Measurements from ENCODE around the gene KLHL42. TPM values are rescaled to one million over a fixed set of nuclear protein-coding genes. Genes with fewer than 3 reads are reported as not detected.

KLHL42 gene
- total and polyA plus RNA-seq, 10 of the 15 experiments (the other 5 are each of a cell fraction or from before 2014, with no cell fraction given): 2.1 to 18.2 (median 13.1) TPM

DNA sequence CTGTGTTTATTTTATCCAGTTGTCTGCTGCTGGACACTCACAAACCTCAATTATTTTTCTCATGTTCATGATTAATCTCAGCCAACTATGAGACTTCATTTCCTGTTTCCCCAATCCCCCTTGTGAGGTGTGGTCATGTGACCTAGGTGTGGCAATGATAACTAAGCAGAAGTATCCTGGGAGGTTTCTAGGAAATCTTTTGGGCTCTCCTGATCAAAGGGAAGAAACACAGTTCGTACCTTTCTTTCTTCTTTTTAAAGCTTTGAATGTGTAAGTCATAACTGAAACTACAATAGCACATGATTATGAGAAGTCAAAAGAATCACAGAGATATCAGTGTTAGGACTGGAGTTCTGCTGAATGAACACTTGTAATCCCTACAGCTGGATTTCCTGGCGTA, 34.4 kb downstream of the KLHL42 start (continued):
- no peak for TF ChIP-seq IKZF1 (conservative IDR thresholded peaks at IDR 0.05)
- TF ChIP-seq, protein P1, sequence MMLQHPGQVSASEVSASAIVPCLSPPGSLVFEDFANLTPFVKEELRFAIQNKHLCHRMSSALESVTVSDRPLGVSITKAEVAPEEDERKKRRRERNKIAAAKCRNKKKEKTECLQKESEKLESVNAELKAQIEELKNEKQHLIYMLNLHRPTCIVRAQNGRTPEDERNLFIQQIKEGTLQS (IDR thresholded peaks at IDR 0.05; ENCODE audit: borderline replicate concordance, extremely low read depth, low read depth, low read length): no peak

DNA sequence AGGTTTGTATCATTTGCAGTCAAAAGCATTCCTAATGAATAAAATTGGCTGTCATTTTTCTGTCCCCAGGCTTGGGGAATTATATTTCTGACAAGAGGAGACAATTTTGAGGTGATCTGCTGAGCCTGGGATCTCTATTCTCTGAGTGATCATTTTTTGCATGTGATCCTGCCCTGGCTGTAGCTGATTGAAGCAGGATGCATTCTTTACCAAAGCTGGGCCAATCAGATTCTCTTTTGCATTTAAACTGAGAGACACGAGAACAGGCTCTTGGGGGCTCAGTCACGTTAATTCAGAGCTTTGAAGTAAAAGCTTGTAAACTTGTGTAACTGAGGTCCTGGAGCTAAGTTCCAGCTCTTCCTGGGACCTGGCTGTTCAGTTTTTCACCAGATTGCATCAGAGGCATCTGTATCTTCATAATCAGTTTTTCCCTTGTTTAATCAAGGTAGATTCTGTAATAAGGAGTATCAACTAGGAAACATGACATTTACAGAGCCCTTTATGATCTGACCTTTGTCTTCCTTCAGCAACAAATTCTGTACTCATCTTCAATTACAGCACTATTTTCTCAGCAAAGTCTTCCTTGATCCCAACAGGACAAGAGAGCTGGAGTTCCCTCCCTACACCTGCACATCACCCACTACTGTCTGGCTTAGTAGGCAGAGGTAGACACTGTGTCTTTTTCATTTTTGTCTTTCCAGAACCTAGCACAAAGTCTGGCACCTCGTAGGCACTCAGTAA, 35.0 kb downstream of the KLHL42 start:
- H3K4me3 ChIP-seq: no peak overlapping the region
- H3K36me3 ChIP-seq (ENCODE audit: control insufficient read depth in 2 of 2, insufficient read depth in 2 of 2, low read length in 1 of 2): no peaks in the 10 kb centered on the region
- no peaks in the 10 kb centered on the region for H3K4me1 ChIP-seq (ENCODE audit: control insufficient read depth, insufficient read depth, low read length)
- DNase-seq (ENCODE audit: low read depth, low spot score) (no peak), FAIRE-seq (no peak), ATAC-seq (no peak)
- intact Hi-C loops (cut with micrococcal nuclease; ENCODE audit: unreplicated experiment) (no loop called here), in situ Hi-C loops (cut with MboI) (no loop called here)
- no peak for TF ChIP-seq FOXM1 (IDR thresholded peaks at IDR 0.05; ENCODE audit: low read depth, low read length)
- no peak for TF ChIP-seq IKZF2 (IDR thresholded peaks at IDR 0.05)
- no peak for TF ChIP-seq SUPT20H (IDR thresholded peaks at IDR 0.05; ENCODE audit: borderline replicate concordance, control insufficient read depth, low read depth, low read length)
- TF ChIP-seq, protein P2, sequence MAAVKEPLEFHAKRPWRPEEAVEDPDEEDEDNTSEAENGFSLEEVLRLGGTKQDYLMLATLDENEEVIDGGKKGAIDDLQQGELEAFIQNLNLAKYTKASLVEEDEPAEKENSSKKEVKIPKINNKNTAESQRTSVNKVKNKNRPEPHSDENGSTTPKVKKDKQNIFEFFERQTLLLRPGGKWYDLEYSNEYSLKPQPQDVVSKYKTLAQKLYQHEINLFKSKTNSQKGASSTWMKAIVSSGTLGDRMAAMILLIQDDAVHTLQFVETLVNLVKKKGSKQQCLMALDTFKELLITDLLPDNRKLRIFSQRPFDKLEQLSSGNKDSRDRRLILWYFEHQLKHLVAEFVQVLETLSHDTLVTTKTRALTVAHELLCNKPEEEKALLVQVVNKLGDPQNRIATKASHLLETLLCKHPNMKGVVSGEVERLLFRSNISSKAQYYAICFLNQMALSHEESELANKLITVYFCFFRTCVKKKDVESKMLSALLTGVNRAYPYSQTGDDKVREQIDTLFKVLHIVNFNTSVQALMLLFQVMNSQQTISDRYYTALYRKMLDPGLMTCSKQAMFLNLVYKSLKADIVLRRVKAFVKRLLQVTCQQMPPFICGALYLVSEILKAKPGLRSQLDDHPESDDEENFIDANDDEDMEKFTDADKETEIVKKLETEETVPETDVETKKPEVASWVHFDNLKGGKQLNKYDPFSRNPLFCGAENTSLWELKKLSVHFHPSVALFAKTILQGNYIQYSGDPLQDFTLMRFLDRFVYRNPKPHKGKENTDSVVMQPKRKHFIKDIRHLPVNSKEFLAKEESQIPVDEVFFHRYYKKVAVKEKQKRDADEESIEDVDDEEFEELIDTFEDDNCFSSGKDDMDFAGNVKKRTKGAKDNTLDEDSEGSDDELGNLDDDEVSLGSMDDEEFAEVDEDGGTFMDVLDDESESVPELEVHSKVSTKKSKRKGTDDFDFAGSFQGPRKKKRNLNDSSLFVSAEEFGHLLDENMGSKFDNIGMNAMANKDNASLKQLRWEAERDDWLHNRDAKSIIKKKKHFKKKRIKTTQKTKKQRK (IDR thresholded peaks at IDR 0.05; ENCODE audit: low read depth, low read length): no peak
- TF ChIP-seq, protein P3, sequence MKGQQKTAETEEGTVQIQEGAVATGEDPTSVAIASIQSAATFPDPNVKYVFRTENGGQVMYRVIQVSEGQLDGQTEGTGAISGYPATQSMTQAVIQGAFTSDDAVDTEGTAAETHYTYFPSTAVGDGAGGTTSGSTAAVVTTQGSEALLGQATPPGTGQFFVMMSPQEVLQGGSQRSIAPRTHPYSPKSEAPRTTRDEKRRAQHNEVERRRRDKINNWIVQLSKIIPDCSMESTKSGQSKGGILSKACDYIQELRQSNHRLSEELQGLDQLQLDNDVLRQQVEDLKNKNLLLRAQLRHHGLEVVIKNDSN (IDR thresholded peaks at IDR 0.05; ENCODE audit: borderline replicate concordance, extremely low read length, insufficient read depth, low read depth, low read length): no peak
- no peak for TF ChIP-seq RUNX3 (IDR thresholded peaks at IDR 0.05; ENCODE audit: low read length)
- TF ChIP-seq, protein P4, sequence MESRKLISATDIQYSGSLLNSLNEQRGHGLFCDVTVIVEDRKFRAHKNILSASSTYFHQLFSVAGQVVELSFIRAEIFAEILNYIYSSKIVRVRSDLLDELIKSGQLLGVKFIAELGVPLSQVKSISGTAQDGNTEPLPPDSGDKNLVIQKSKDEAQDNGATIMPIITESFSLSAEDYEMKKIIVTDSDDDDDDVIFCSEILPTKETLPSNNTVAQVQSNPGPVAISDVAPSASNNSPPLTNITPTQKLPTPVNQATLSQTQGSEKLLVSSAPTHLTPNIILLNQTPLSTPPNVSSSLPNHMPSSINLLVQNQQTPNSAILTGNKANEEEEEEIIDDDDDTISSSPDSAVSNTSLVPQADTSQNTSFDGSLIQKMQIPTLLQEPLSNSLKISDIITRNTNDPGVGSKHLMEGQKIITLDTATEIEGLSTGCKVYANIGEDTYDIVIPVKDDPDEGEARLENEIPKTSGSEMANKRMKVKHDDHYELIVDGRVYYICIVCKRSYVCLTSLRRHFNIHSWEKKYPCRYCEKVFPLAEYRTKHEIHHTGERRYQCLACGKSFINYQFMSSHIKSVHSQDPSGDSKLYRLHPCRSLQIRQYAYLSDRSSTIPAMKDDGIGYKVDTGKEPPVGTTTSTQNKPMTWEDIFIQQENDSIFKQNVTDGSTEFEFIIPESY (IDR thresholded peaks at IDR 0.05): no peak
- TF ChIP-seq RAD51 (IDR thresholded peaks at IDR 0.05): no peak
- no peak for TF ChIP-seq ASH2L (IDR thresholded peaks at IDR 0.05; ENCODE audit: borderline replicate concordance, low read depth)
- no peak for TF ChIP-seq YBX1 (IDR thresholded peaks at IDR 0.05)
- RAD21 ChIA-PET (ENCODE audit: unreplicated experiment): interaction anchor here (0.8 kb wide), 1 partner anchor 82 kb away, joined by 3 read pairs; no protein-coding TSS in a partner anchor
- WGBS (ENCODE audit: insufficient coverage, insufficient replicate concordance, low lambda C conversion rate, missing lambda C conversion rate): 27% methylated on average over 3 of the region's 3 CpGs
- H2AFZ ChIP-seq (ENCODE audit: control insufficient read depth, low read depth, low read length): no peak overlapping the region
- H3K27ac ChIP-seq (ENCODE audit: control insufficient read depth, insufficient read depth): no peak overlapping the region
- CTCF ChIA-PET: interaction anchor here (1.3 kb wide), 1 partner anchor 81 kb away, joined by 3 read pairs; no protein-coding TSS in a partner anchor
- POLR2A ChIA-PET: interaction anchor here (1.0 kb wide), 1 partner anchor 9 kb away, joined by 3 read pairs; no protein-coding TSS in a partner anchor
- H3K27me3 ChIP-seq (replicated peaks in 1 of 2; ENCODE audit: control insufficient read depth in 2 of 2, insufficient read depth in 2 of 2, low read length in 1 of 2): 0 out of 4 replicates have a peak, but pooled peaks cover 0 to 2% of the 10 kb centered on the region in 2 experiments
- BruUV-seq (replicated peaks): no TSS peak
- no peak overlapping the region for H3K4me2 ChIP-seq (ENCODE audit: control insufficient read depth, insufficient read depth)
- H3K9me3 ChIP-seq (replicated peaks; ENCODE audit: control insufficient read depth, insufficient read depth, low read length): no peaks in the 10 kb centered on the region
- H3K9ac ChIP-seq (ENCODE audit: control insufficient read depth, insufficient read depth, low read length): no peak overlapping the region
- no peaks in the 10 kb centered on the region for H3K79me2 ChIP-seq (ENCODE audit: control insufficient read depth, insufficient read depth, low read length)
- no peaks in the 10 kb centered on the region; the same call in 1 of the 2 replicates for H4K20me1 ChIP-seq (ENCODE audit: control insufficient read depth, insufficient read depth)
- SMC1A ChIA-PET (ENCODE audit: uncharacterized antibody, unreplicated experiment): interaction anchor here (0.9 to 1.6 kb wide), 2 partner anchors 16 to 28 kb away, joined by 3 read pairs; no protein-coding TSS in a partner anchor
